ENCODE results near the gene CFI.

The CFI gene

GRCh38 chr4:109699553-109700225 is 102.1 kb downstream of the CFI start:
- FAIRE-seq = no peak
- DNase-seq (ENCODE audit: insufficient read length) = no peak
- no peak for TF ChIP-seq POLR2AphosphoS5 (IDR thresholded peaks at IDR 0.05; ENCODE audit: low read depth, low read length)
- TF ChIP-seq POLR2A (IDR thresholded peaks at IDR 0.05; ENCODE audit: low read depth, low read length) = no peak
- no peak for TF ChIP-seq TAF1 (IDR thresholded peaks at IDR 0.05; ENCODE audit: borderline replicate concordance, low read depth, low read length)

GRCh38 chr4:109698656-109699055 is 103.1 kb downstream of the CFI start:
- FAIRE-seq (no peak), DNase-seq (ENCODE audit: insufficient read length) (no peak)
- TF ChIP-seq POLR2A (IDR thresholded peaks at IDR 0.05; ENCODE audit: low read depth, low read length) (no peak), TAF1 (IDR thresholded peaks at IDR 0.05; ENCODE audit: borderline replicate concordance, low read depth, low read length) (no peak), POLR2AphosphoS5 (IDR thresholded peaks at IDR 0.05; ENCODE audit: low read depth, low read length) (no peak)

- DNase-seq (ENCODE audit: insufficient read length) = no peak
- TF ChIP-seq POLR2A (IDR thresholded peaks at IDR 0.05; ENCODE audit: low read depth, low read length) = no peak
- no peak for TF ChIP-seq TAF1 (IDR thresholded peaks at IDR 0.05; ENCODE audit: borderline replicate concordance, low read depth, low read length)
- no peak for TF ChIP-seq POLR2AphosphoS5 (IDR thresholded peaks at IDR 0.05; ENCODE audit: low read depth, low read length)
- no peak for FAIRE-seq
Measured at GRCh38 chr4:109691411-109691920, 110.3 kb downstream of the CFI start.

All from GM12892 (cell line).